Islet precursor cell (in vitro differentiated cells): Measurements from ENCODE around the gene PHF10.
"Not testable (repeated sequence)": the region's sequence is repeated elsewhere in the genome, so short reads cannot be mapped to it uniquely, and the experiment has no call there.

Source experiments
- DNase-seq: peaks from one replicate; pipeline ENCODE4 v3.0.0-alpha.2; 2018

Gene PHF10

GRCh38 chr6:169724494-169725124 is at the start of gene PHF10:
PHF10 (minus strand) TSS chr6:169724500; CDS start chr6:169723931, 569 bp downstream.
- peak; percentile 82 for DNase-seq

DNA sequence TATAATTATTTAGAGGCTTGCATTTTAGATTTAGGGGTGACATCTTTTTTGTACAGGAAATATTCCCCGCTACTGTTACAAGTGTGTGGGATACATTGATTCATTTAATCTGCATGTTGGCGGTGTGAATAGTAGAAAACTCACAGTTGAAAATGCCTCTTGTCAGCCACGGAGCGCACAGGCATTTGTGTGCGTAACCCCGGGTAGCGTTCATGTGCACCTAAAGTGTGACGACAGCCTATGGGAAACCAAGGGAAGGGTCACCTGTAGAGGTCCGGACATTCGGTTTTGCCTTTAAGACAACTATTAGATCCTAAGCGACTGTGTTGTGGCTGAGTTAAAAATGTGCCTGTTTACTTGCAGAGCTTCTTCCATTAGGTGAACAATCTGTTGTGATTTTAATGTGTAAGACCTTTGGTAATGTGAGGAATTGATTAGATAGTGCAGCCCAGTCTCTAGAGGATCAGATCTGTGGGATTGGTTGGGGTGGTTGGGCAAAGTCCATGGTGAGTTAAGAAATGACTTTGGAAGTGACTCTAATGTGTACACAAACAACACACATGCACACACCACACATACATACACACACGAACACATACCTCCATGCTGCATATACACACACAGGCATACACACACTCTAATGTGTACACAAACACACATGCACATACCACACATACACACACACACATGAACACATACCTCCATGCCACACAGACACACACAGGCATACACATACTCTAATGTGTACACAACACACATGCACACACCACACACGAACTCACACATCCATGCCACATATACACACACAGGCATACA is 42.8 kb upstream of the PHF10 start:
- DNase-seq, result no peak

GRCh38 chr6:169766232-169766631 is 41.9 kb upstream of the PHF10 start:
- no peak for DNase-seq

DNA sequence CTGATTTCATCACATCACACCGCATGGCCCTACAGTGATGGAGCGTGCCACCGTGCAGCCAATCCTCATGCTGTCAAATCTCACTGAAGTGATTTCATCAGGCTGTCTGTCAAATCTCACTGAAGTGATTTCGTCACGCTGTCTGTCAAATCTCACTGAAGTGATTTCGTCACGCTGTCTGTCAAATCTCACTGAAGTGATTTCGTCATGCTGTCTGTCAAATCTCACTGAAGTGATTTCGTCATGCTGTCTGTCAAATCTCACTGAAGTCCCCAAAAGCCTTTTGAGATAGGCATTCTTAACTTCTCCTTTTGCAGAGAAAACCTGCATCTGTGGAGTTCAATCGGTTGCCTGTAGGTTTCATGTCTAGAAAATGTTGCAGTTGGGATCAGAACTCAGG is 41.5 kb upstream of the PHF10 start:
- not testable (repeated sequence) for DNase-seq

GRCh38 chr6:169763881-169764280 is 39.6 kb upstream of the PHF10 start:
- DNase-seq, result no peak

GRCh38 chr6:169763308-169763707 is 39.0 kb upstream of the PHF10 start:
- no peak for DNase-seq

GRCh38 chr6:169755162-169755561 is 30.9 kb upstream of the PHF10 start:
- no peak for DNase-seq

- DNase-seq, result no peak
These were observed 27.8 kb upstream of the PHF10 start for GRCh38 chr6:169752074-169752623.

DNA sequence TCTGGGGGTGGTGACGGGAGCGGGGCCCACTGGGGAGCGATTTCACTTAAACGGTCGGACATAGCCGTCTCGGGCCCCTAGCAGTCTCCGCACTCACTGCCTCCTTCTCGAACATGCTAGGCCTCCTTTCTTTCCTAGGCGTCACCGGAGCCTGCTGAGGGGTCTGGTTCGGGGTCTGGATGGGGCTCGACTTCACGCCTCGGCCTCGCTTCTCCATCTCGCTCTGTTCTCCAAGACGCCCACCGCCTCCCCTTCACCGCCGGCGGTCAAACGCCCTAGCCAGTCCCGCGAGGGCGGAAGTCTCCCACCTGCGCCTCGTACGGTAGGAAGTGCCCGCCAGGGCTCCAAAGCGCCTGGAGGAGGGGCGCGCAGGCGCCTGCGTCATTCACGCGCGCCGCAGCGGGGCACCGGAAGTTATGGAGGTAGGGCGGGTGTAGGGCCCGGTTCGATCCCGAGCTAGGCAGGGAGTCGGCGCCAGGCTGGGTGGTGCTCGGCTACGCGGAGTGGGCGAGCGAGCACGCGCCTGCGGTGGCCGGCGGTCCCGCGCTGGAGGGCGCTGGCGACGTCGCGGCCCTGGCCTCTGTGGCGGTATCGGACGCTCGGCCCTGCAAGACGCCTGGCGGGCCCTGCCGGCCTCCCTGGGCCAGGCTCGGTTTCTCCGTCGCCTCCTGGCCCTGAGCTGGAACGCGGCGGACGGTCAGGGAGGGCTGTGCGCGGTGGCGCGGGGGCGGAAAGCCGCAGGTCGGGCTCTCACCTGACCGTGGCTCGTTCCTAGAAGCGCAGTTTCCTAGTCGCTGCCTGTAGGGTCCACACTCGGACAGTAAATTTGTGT is 27.2 kb upstream of the PHF10 start, which contains the start of the genes DYNLT2 and ERMARD:
Gene DYNLT2 (minus strand): TSS at position 331 of the 832 bp plus-strand sequence. CDS start 114 bp downstream, at position 217.
Gene ERMARD (plus strand): TSS at position 381 of the 832 bp plus-strand sequence. CDS start 36 bp downstream, at position 417.
- peak; percentile 98 for DNase-seq

DNA sequence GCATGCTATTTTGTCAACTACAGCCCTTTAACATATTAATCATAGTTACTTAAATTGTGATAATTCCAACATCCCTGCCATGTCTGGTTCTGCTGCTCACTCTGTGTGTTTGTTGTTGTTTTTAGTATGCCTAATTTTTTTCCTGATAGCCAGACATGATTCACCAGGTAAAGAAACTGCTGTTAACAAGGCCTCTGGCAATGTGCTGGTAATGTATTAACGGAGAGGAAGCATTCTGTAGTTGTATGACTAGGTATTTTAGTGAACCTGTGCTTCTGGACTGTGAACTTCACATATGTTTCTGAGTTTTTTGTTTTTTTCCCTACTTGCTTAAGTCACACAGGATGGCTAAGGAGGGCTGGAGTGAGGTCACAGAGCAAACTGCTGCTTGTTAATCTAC is 22.3 kb upstream of the PHF10 start:
- DNase-seq, result no peak

GRCh38 chr6:169745405-169745804 is 21.1 kb upstream of the PHF10 start:
- no peak for DNase-seq

GRCh38 chr6:169741344-169741743 is 17.0 kb upstream of the PHF10 start:
- no peak for DNase-seq

GRCh38 chr6:169738976-169739529 is 14.8 kb upstream of the PHF10 start:
- no peak for DNase-seq

DNA sequence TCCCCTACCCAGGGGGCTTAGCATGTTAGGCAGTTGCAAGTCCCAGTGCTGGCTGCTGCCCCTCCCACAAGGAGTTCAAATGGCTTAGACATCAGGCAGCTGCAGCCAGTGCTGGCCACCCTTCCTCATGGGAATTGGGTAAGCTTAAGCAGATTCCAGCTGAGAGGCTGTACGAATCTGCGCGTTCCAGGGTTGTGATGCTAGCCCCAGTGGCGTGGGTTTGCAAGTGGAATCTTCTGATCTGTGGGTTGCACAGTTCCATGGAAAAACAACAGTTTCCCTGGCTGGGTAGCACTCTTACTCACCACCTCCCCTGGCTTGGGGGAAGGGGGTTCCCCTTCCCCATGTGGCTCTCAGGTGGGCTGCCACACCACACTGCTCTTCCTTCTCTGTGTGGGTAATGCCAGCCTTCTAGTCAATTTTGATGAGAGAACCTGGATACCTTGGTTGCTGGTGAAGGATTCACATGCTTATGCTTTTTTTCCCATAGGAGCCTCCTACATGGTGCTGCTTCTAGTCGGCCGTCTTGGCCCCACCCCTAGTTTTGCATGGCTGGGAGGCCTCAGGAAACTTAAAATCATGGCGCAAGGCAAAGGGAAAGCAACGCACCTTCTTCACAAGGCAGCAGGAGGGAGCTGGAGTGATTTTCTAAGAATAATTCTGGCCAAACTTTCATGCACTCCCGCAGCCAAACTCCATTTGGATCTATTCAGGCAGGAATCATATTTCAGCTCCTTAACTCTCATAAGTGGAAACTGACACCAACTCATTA is 14.1 kb upstream of the PHF10 start:
- no peak for DNase-seq

DNA sequence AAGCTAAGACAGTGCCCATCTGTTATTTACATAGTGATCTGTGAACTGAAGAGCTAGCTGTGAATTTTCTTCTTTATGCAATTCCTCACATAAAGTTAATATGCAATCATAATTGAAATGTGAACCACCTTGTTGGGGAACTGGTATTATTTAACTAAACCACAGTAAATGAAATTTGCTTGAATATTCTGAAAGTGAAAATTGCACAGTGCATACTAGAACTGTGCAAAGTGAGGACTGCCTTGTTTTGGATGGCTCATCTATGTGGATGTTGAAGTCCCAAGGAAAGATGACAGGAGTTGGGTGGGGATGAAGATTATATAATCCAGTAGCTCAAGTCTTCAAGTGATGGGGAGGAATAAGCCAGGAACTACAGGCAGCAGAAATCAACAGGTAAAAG is 5.7 kb upstream of the PHF10 start:
- DNase-seq, result no peak

- DNase-seq, result no peak
These were observed 2.7 kb upstream of the PHF10 start for GRCh38 chr6:169726963-169727362.

GRCh38 chr6:169726049-169726400 is 1.7 kb upstream of the PHF10 start:
- DNase-seq, result no peak

DNA sequence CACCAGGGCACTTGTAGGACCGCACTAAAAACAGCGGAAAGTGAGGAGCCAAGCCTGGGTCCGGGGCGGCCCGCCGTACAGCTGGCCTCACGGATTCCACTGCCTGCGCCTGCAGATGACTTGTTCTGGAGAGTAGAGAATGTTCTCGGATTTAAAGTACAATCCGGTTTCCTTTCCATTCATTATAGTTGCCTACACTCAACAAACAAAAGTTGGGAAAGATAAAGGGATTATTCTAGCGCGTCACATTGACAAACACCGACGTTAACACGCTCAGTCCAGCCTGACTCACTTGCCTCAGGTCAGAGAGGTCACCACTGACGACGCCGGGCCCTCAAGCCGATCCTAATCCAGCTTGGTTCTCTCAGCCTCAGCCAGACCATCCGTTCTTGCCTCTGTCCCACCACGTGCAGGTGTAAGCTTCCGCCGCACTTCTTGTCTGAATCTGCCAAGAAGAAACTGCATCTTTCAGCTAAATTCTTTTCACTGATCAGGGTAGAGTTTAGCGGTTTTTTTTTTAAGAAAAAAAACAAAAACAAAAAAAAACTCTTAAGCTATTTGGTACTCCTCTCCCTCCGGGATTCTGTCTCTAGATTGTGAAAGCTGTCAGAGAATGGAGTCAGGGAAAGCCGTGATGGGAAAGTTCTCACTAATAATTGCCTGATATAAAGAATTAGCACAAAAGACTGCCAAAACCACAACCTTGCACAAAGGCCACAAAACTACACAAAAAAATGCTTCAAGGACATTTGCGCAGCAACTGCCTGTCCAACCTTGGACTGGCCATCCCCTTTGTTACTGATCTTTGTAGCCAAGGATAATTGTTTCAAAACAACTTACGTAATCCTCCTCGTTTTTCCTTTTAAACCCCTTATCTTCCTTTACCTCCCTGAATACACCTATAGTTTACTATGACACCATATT is 1.1 kb upstream of the PHF10 start:
- peak; percentile 85 for DNase-seq

GRCh38 chr6:169723991-169724493 is 258 bp downstream of the PHF10 start:
- no peak for DNase-seq

- peak; percentile 77 for DNase-seq
These were observed 945 bp downstream of the PHF10 start for GRCh38 chr6:169723200-169723909.
